ENCODE data around the gene SEMA5A.

Gene SEMA5A, protein sequence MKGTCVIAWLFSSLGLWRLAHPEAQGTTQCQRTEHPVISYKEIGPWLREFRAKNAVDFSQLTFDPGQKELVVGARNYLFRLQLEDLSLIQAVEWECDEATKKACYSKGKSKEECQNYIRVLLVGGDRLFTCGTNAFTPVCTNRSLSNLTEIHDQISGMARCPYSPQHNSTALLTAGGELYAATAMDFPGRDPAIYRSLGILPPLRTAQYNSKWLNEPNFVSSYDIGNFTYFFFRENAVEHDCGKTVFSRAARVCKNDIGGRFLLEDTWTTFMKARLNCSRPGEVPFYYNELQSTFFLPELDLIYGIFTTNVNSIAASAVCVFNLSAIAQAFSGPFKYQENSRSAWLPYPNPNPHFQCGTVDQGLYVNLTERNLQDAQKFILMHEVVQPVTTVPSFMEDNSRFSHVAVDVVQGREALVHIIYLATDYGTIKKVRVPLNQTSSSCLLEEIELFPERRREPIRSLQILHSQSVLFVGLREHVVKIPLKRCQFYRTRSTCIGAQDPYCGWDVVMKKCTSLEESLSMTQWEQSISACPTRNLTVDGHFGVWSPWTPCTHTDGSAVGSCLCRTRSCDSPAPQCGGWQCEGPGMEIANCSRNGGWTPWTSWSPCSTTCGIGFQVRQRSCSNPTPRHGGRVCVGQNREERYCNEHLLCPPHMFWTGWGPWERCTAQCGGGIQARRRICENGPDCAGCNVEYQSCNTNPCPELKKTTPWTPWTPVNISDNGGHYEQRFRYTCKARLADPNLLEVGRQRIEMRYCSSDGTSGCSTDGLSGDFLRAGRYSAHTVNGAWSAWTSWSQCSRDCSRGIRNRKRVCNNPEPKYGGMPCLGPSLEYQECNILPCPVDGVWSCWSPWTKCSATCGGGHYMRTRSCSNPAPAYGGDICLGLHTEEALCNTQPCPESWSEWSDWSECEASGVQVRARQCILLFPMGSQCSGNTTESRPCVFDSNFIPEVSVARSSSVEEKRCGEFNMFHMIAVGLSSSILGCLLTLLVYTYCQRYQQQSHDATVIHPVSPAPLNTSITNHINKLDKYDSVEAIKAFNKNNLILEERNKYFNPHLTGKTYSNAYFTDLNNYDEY

DNA sequence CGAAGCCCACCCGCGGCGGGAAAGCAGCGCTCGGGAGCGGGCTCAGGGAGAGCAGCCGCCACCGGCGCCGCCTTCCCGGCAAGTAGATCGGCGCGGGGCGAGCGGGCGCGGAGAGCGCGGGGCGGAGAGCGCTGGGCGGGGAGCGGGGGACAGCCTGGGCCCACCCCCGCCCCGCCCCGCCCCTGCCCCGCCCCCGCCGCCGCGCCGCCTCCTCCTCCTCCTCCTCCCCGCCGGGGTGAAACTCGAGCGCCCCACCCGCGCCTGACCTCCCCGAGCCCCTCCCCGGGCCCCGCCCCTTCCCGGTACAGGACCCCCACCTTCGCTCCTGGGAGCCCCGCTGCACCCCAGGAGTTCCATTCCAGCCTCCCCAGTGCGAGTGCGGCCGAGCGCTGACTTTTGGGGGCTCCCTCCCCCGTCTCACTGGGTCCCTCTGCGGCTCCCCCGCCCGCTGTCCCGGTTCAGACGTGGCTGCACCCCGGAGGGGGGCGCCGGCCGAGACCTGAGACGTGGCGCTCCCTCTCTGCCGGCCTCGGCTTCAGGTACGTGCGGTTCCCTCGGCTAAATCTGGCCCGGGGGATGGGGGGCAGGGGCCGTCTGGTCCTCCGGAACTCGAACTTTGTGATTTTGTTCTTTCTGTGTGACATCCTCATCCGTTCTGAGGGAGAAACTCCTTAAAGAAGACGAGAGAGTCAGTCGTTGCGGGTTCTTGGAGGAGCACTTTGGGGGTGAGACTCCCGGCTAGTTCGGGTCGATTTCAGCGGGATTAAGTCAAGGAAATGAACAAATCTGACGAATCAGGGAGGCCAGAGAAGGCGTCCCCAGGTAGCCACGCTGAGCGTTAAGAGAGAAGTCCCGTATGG is at the start of gene SEMA5A:
SEMA5A (minus strand) TSS at position 84 of the 860 bp plus-strand sequence. CDS start 166,129 bp downstream, outside the sequence.
- no peak for DNase-seq (ENCODE audit: low read depth)
- peak within 1 kb of the TSS; percentile 38 for H3K4me3 ChIP-seq (ENCODE audit: low read depth, low read length)
- TF ChIP-seq, protein P1, sequence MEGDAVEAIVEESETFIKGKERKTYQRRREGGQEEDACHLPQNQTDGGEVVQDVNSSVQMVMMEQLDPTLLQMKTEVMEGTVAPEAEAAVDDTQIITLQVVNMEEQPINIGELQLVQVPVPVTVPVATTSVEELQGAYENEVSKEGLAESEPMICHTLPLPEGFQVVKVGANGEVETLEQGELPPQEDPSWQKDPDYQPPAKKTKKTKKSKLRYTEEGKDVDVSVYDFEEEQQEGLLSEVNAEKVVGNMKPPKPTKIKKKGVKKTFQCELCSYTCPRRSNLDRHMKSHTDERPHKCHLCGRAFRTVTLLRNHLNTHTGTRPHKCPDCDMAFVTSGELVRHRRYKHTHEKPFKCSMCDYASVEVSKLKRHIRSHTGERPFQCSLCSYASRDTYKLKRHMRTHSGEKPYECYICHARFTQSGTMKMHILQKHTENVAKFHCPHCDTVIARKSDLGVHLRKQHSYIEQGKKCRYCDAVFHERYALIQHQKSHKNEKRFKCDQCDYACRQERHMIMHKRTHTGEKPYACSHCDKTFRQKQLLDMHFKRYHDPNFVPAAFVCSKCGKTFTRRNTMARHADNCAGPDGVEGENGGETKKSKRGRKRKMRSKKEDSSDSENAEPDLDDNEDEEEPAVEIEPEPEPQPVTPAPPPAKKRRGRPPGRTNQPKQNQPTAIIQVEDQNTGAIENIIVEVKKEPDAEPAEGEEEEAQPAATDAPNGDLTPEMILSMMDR (IDR thresholded peaks at IDR 0.05; ENCODE audit: control insufficient read depth, extremely low read depth, insufficient read depth) = no peak

DNA sequence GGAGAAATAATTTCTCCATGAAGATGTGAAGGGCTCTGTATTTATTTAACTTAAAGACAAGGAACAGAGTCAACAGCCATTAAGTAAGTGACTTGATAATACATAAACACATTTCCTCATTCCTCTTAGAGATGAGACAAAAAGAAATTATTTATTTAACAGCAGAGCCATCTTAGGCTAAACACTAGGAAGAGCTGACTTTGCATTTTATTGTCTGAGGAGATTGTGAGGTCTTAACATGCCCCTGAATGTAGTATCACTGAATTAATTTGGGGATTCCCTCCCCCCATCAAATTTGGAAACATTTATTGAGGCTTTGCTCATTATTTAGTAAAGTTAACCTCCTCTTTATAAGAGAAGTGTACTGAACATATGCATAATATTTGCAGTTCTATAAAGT is 49.0 kb upstream of the SEMA5A start:
- TF ChIP-seq, protein P1 (IDR thresholded peaks at IDR 0.05; ENCODE audit: control insufficient read depth, extremely low read depth, insufficient read depth) = no peak
- no peak for DNase-seq (ENCODE audit: low read depth)
- no peak overlapping the region for H3K4me3 ChIP-seq (ENCODE audit: low read depth, low read length)

DNA sequence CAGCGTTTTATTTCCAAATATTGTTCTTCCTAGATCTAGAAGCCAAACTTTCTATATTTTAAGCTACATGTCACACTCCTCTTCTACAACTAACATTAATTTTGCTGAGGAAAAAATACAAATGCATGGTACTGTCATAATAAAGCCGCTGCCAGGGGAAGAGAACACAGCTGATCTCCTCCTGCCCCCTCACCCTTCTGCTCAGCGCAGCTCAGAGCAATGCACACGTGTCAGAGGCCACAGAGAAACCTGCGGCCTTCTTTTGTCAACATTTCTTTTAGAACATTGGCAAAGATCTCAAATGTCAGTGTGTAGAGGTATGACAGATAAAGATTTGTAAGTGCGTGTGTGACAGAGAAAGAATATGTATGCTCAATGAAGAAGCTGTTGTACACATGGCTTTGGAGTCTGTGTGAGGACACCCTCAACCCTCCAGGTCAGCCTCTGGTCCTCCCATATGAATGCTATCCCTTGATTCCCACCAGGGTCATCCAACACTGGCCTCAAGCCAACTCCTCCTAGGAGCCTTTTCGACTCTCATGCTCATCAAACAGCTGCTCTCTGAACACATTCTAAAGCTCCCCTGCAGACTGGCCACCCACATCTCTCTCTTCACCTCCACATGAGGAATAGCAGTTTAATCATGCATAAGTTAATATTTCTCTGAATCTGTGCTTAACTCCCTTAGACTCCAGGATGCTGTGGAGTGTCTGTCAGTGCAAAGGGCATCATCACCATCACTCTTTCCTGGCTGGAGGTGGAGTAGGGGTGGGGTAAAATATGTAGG is 43.4 kb upstream of the SEMA5A start:
- TF ChIP-seq, protein P1 (IDR thresholded peaks at IDR 0.05; ENCODE audit: control insufficient read depth, extremely low read depth, insufficient read depth) = no peak
- H3K4me3 ChIP-seq (ENCODE audit: low read depth, low read length) = no peak overlapping the region
- no peak for DNase-seq (ENCODE audit: low read depth)

DNA sequence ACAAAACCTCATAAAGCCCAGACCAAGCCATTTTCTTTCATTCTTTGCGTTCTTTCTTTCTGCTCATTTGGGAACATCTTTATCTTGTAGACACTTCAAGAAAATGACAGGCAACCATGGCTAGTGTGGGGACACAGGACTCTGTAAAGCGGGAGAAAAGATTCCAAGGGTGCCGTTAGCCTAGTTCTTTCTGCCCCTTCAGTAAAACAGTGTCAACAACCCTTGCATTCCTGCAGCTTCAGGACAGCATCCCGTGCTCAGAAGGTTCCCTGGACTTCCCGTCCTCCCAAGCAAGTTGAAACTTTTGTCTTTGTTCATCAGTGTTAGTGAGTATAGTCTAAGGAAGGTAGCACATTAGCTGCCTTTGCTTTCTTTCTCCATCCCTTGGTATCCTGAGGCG is 42.4 kb upstream of the SEMA5A start:
- H3K4me3 ChIP-seq (ENCODE audit: low read depth, low read length) = no peak overlapping the region
- no peak for DNase-seq (ENCODE audit: low read depth)
- TF ChIP-seq, protein P1 (IDR thresholded peaks at IDR 0.05; ENCODE audit: control insufficient read depth, extremely low read depth, insufficient read depth) = no peak

DNA sequence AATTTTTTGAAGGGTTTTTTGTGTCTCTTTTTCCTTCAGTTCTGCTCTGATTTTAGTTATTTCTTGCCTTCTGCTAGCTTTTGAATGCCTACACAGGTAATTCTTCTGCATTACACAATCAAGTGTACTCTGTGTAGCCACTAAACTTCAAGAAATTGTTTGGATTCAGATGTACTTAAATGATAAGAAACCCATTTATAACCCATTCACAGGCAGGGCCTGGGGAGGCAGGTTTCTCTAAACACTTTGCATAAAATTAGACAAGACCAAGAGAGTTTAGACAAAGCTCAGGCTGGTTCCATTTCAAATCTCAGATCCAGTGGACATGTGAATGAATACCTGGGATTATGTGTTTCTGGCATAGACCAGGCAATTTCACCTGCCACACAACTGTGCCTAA is 41.3 kb upstream of the SEMA5A start:
- DNase-seq (ENCODE audit: low read depth) = peak; percentile 83
- H3K4me3 ChIP-seq (ENCODE audit: low read depth, low read length) = no peak overlapping the region
- TF ChIP-seq, protein P1 (IDR thresholded peaks at IDR 0.05; ENCODE audit: control insufficient read depth, extremely low read depth, insufficient read depth) = no peak

Measured in LNCaP clone FGC (cell line).